ENCODE measurements around the gene FCHSD1. TPM values are rescaled to one million over a fixed set of nuclear protein-coding genes. Genes with fewer than 3 reads are reported as not detected.
A peak's percentile ranks its signal among the peaks of the same experiment; 100 is the strongest.
"Not testable (repeated sequence)": the region's sequence is repeated elsewhere in the genome, so short reads cannot be mapped to it uniquely, and the experiment has no call there.

Gene FCHSD1
- polyA plus RNA-seq, 5 donors: 18.7 to 26.5 (median 19.1) TPM

DNA sequence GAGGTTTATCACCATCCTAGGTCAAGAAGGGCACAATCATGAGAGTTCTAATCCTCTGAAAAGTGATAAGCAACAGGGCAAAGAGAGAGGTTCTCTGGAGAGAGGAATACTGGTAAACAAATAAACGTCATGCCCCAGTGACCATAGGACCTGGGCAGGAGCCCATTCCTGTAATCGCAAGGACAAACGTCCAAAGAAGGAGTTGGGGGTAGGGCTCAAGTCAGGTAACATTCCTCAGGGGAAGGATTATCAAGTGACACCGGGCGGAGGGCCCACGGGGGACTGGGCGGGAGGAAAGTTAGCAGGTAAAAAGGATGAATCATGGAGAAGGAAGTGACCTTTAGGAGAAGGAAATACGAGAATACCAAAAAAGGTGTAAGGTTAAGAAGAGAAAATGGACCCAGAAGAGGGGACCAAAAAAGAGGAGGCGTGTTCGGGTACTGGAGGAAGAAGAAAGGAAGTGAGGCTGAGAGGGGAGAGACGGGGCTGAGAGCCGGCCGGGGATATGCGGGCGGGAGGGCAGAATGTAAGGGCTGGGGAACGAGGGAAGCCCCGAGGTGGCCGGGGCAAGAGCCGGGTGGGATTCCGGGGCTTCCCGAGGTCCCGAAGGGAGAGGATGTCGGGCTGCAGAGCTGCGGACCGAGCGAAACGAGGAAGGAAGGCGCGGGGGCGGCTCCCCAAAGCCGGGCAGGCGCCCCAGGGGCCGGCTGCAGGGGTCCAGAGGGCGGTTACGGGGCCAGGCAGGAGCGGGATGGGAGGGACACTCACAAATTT lies 33.0 kb downstream of the FCHSD1 start:
- DNase-seq: peak; percentile 36 to 47

DNA sequence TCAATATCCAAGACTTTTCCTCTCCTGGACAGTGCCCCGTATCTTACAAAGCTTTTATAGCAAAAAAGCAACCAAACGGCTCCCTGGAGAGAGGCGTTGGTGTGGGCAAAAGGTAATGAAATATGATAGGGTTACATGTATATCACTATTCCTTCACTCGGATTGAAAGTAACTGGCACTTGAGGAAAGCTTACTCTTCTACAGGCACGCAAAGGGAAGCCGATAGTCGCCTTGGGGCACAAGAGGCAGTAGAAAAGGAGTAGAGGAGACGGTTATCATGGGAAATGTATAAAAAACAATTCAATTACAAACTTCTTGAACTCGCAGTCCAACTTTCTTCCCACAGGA lies 33.6 kb downstream of the FCHSD1 start:
- DNase-seq: no peak

DNA sequence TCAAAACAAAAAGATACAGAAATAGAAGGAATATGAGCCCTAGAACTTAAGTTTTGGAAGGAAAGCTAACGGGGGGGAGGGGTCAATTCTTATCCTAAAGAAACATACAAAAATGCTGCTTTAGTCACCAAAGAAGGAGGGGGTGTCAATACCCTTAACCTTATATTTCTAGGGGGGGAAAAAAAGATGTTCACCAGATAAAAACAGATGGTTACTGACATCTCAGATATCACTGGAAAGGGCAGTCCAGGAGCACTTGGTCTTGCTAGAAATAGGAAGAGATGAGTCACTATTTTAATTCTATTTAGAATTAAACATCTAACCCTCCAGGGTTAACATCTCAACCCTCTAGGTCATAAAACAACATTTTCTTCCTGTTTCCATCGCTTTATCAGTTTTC lies 34.1 kb downstream of the FCHSD1 start:
- no peak for DNase-seq

DNA sequence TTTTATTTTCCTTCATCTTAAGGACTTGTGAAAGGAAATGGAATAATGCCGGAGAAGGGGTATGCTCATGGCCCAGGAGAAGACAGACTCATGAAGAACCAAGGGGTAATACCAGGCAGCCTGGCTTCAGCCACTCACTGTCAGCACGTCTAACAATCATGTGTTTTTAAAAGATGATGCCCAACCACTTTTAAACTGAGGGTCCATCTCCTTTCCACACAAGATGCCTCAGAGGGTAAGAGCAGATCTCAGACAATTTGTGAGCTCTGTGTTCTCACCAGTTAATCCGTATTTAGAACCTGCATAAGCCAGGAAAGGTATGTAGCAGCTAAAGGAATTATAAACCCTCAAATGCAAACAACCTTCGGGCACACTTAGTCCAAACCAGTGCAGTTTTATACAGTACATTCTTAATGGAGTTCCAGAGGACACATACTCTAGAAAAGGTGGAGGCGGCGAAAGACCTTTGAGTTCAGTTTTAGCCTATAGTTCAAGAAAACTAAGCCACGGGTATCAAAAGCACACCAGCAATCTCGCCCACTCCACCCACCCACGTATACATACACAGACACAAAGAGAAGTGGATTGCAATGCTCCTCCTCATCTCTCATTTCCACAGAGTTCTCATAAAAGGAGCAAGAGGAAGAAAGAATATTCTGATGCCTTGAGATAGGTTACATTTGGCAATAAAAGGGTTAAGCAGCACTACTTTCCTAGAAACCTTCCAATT lies 35.1 kb downstream of the FCHSD1 start:
- no peak for DNase-seq

DNA sequence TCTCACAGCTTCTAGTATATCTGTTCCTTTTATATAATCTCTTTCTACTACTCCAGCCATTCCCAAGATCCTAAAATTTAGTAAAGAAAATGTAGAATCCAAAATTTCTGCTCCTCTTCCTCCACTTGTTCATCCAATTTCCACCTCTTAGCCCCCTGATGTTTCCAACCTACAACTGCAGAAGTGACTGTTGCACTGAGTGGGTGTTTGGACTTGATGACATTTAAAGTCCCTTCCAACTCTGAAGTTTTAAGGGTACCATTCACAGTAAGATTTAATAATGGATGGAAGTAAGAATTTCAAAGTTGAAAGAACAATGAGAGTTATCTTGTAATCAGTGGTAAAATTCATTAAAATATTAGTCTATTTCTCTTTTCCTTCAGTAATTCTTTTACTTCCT lies 37.9 kb downstream of the FCHSD1 start:
- no peak for DNase-seq

DNA sequence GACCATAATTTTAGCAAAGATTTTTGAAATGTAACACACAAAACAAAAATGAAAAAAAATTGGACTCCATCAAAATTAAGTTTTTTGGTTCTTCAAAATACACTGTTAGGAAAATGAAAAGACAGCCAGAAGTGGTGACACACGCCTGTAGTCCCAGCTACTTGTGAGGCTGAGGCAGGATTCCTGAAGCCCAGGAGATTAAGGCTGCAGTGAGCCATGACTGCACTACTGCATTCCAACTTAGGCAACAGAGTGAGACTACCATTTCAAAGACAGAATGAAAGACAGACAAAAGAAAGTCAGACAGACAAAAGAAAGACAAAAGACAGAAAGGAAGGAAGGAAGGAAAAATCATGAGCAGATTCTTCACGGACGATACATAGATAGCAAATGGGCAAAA lies 39.9 kb downstream of the FCHSD1 start:
- no peak for DNase-seq

DNA sequence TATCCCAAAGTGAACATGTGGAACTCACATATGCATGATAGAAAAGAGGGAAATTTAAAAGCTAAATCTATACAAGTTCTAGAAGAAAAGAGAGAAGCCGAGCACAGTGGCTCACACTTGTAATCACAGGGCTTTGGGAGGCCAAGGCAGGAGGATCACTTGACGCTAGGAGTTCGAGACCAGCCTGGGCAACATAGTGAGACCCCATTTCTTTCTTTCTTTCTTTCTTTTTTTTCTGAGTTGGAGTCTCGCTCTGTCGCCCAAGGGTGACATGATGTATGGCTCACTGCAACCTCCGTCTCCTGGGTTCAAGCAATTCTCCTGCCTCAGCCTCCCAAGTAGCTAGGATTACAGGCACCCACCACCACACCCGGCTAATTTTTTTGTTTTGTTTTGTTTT lies 41.3 kb downstream of the FCHSD1 start:
- not testable (repeated sequence) for DNase-seq

DNA sequence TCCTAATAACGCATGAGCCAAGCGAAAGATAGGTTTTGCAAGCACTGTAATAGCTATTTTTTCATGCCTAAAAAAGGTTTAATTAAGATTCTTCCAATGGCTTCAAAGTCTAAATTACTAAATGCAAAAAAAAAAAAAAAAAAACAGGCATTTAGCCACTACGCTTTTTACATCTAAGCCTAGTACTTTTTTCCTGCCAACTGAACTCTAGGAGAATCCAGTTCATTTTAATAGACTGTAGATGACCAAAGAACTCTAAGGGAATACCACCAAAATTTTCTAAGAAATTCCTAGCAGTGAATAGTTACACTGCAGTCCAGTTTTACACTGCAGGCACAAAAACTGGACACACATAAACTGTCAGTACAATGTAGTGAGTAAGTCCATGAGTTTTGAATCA lies 42.2 kb downstream of the FCHSD1 start:
- DNase-seq: no peak

DNA sequence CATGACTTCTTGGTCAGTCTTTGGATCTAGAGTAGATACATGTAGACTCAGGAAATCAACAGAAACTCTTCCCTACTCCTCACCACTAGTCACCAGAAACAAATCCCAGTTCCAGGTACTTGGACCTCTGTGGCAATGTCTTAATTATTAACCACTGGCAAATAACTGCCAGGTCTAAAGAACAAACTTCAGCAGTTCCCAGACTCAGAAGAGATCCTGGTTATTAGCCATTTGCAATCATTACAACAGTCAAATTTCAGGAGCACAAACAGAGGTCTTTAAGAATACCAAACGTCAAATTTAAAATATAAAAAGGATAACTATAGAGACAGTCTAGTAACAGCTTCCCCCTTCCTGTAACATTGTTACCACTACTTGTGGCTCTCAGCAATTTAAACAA lies 42.7 kb downstream of the FCHSD1 start:
- DNase-seq: no peak

DNA sequence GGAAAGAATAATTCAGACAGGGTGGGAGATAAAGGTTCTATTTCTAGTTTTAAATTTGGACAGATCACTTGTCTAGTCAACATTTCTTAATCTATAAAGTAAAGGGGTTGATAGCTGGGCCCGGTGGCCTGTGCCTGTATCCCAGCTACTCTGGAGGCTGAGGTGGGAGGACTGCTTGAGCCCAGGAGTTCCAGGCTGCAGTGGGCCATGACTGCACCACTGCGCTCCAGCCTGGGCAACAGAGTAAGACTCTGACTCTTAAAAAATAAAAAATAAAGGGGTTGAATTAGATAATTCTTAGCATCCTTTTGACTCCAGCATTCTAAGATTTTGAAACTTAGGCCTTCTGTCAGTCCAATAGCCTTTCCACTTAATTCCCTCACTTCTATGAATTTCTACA lies 43.2 kb downstream of the FCHSD1 start:
- no peak for DNase-seq

DNA sequence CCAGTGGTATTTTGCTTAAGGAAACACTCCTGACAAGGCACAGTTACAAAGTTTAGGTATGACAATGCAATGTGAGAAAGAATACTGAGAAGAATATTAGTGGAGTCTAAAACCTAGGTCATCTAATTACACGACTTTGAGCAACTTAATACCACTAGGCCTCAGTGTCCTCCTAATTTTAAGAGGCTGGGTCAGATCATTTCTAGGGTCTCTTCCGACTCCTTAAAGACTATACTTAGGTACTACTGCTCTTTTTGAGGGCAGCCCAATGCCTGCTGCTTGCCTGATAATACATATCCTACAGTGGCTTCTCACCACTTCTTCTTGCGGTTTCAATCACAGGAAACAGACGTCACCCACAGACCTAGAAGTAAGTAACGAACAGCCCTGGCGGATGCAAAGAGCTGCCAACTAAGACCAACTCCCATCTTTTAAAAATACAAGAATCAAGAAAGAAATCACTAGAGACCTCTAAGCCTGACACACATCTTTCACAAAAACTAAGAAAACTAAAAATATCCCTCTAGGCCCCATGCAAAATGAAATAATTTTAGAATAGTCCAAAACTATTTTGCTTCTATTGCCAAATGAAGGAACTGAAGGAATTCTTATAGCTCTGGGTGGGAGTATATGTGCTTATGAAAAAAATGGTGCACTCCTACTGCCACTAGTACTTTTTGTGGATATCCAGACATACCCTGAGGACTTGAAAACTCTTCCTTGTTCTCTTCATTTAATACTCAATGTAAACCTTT lies 45.5 kb downstream of the FCHSD1 start:
- DNase-seq: no peak

DNA sequence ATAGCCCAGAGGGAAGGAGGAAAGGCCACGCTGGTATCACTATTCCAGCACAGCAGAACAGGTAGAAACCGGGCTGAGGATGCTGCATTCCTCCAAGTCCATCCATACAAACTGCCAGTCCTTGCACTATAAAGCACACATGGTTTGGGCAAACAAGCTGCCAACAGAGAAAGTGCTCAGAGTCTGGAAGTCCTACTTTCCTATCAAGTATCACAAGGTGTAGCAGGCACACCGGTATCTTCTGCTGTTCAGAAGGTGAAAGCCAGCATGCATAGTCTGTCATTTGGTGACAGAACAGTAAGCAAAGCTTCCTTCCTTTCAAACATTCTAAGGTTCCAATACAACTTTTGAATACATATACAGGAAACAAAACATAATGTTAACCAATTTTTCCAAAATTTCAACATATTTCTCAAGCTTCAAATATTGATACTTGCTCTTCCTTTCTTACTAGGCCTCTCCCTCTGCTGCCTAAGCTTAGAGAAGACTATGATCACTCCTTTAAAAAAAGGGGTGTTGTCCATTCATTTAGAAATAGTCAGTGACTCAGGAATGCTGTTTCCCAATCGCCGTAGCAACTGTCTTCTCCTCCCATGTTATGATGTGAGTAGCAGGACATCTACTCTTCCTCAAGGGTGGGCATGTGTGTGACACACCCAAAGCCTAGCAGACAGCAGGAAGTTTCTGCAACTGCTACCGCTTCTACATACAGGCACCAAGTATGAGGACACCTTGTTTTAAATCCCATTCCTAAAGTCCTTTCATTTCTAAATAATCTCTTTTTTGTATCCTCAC lies 47.1 kb downstream of the FCHSD1 start:
- peak in 1 of 2 donors; percentile 29 for DNase-seq

DNA sequence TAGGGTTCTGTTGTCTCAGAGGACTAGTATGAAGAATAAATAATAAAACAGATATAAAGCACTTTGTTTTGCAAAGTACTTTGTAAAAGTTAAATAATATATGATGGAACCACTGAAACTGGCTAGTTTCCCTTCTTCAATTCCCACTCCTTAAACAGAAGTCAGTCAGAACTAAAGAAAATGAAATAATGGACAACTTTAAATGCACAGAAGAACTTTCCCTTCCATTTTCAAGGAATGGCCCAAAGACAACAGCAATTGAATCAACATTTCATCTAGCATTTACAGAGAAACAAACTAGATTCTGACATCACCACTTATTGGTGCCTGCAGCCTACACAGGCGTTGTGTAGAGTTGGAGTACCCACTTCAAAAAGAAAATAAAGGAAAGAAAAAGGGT lies 48.6 kb downstream of the FCHSD1 start:
- no peak for DNase-seq

DNA sequence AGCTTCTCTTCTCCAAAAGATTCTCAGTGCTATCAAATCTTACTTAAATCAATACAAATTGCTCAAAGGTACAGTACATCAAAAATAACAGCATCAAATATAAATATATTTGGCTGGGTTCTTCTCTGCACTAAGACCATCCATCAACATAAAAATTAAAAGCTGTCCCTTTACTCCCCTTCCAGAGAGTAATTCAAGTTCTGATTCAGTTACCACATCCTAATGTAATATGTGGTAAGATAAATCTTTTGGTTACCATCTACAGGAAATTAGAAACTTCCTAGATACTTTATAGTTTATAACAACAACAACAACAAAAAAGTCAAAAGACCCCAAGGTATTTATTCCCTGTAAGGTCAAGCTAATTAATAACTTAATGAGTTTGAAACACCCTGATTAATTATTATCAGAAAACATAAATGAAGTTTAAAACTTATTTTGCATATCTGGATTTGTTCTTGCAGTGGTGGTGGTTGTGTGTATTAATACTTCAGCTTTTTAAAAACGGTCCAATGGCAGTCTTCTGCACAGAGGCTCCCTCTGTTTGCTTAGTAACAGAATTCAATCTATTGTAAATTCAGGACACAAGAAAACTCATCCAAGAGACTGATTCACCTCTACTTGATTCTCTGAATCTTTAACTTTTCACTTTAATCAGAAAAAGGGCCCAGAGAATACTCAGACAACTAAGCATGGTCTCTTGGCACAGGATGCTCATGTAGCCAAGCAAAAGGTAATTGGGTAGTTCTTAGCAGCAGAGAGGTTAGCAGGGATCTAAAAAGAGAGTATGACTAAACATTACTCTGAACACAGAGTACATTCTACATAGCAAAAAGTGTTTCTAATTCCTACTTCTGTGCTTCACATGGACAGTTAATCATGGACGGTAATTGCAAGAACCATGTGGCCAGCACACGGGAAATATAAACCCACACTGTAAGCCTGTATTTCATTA lies 52.5 kb downstream of the FCHSD1 start:
- no peak for DNase-seq

DNA sequence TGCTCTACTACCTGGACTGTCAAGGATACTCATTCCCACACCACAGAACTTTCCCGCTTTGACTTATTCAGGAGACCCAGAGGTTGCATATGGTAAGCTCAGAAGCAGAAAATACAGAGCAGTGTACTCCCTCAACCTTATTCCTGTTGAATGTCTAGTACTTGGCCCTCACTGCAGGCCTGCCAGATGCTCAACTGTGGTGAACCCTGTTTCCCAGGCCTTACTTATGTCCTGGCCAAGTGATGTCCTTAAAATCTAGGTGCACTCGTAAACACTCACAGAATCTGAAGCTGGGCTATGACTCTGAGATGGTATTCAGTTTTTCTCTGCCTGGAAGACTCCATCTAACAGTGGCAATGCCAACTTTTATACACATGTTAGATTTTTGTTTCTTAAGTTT lies 53.4 kb downstream of the FCHSD1 start:
- DNase-seq: no peak

DNA sequence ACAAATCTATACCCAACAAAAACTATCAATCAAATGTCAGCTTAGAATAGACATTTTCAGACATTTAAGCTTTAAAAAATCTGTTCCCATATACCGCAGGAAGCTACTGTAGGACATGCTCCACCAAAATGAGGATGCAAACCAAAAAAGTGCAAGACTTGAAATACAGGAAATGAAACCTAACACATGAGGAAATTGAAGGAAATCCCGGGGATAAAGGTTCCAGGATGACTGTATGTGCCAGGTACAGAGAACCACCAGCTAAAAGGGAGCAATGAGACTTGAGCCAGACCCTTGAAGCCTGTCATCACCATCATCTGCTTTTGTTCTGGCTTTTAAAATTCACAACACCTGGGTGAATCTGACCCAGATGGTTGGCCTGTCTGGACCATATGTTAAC lies 53.8 kb downstream of the FCHSD1 start:
- DNase-seq: no peak

DNA sequence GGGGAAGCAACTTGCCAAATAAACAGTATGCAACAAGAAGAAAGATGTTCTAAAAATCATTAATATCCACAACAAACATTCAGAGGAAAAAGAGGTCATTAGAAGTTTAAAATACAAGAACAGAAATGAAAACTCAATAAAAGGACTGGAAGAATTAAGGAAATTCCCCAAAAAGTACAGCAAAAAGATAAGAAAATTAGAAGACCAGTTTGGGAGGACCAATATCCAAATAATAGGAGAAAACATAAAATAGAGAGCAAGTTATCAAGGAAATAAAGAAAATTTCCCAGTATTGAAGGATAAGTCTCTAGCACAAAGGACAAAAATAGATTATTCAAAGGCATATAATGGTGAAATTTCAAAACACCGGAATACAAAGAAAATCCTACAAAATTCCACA lies 54.4 kb downstream of the FCHSD1 start:
- no peak for DNase-seq

DNA sequence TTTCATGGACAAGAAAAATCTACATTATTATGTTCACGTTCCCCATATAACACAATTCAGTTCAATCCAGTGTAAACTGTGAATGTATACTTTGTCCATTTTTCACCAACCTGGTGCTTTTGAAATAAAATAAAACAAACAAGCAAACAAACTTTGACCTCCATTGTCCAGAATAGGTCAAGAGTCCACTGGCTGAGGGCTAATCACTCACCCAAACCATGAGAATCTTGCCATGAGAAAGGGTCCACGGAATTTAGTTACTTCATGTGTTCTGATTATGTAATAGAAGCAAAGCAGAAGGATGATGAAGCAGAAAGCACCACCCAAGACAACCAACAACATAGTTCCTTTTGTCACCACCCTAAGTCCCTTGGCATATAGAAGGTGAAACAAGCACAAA lies 61.1 kb downstream of the FCHSD1 start:
- no peak for DNase-seq

Measured in right lung (tissue), 5 donors.